Chondrocyte (in vitro differentiated cells): ENCODE data around the gene ARHGAP28. TPM values are rescaled to one million over a fixed set of nuclear protein-coding genes. Genes with fewer than 3 reads are reported as not detected.

Experiments
- DNase-seq: peaks from one replicate; pipeline ENCODE4 v3.0.0; 2021; ENCODE audit warnings: mixed read lengths, low spot score
- H3K27ac Mint-ChIP-seq: one replicate; pipeline ENCODE4 v1.8.0; 2021; ENCODE audit warnings: mild to moderate bottlenecking, moderate library complexity, mixed read lengths; ENCODE audit not compliant: unreplicated experiment
- H3K27me3 Mint-ChIP-seq: 2 replicates; pipeline ENCODE4 v1.8.0; 2021; ENCODE audit warnings: low read depth, mixed read lengths
- H3K36me3 Mint-ChIP-seq: 2 replicates; pipeline ENCODE4 v1.8.0; 2021; ENCODE audit warnings: low read depth, mixed read lengths
- H3K4me1 Mint-ChIP-seq: 2 replicates; pipeline ENCODE4 v1.8.0; 2021; ENCODE audit warnings: low read depth, mild to moderate bottlenecking, mixed read lengths
- H3K4me3 Mint-ChIP-seq: one replicate; pipeline ENCODE4 v1.8.0; 2021; ENCODE audit warnings: mild to moderate bottlenecking, moderate library complexity, mixed read lengths; ENCODE audit not compliant: unreplicated experiment
- H3K9me3 Mint-ChIP-seq: 2 replicates; pipeline ENCODE4 v1.8.0; 2021; ENCODE audit warnings: low read depth, mixed read lengths
- CTCF ChIP-seq: fragments of 200-600 bp; sonication (generic); IDR thresholded peaks from 2 replicates; pipeline ENCODE4 v1.5.0; 2021; ENCODE audit warnings: antibody characterized with exemption, mild to moderate bottlenecking, moderate library complexity
- total RNA-seq: library from RNA; stranded (reverse); gene quantifications from 3 replicates; pipeline ENCODE4 v1.2.1, GENCODE V29; 2021

ARHGAP28 gene
- total RNA-seq, 1 donor from 2014 or later: 18.1 TPM

DNA sequence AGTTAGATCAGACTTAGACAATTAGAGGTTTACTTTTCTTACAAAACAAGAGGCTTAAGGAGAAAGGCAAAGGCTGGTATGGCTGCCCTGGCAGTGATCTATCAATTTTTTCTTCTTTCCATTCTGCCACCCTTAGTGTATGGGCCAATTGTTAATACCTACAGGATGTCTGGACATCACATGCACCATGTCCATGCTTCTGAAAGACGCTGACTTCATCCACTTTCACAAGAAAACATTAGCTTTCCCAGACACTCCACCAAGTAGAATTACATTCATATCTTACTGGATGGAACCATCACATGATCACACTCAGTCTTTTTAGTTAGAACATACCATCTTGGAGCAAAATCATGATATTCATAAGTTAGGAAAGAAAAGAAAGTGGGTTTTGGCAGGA lies 120.9 kb downstream of the ARHGAP28 start:
- Mint-ChIP-seq H3K9me3 (peaks cover 16% of the 10 kb centered on the region), H3K4me1 (no peaks in the 10 kb centered on the region), H3K27me3 (no peaks in the 10 kb centered on the region), H3K27ac (no peak overlapping the region), H3K36me3 (peaks cover 20% of the 10 kb centered on the region), H3K4me3 (no peak overlapping the region)
- TF ChIP-seq CTCF: no peak
- DNase-seq: no peak

GRCh38 chr18:6851480-6851879 lies 122.0 kb downstream of the ARHGAP28 start:
- TF ChIP-seq CTCF: no peak
- peaks cover 16% of the 10 kb centered on the region for H3K36me3 Mint-ChIP-seq
- no peak overlapping the region for H3K27ac Mint-ChIP-seq
- H3K4me3 Mint-ChIP-seq: no peak overlapping the region
- no peaks in the 10 kb centered on the region for H3K4me1 Mint-ChIP-seq
- H3K27me3 Mint-ChIP-seq: no peaks in the 10 kb centered on the region
- no peak for DNase-seq
- H3K9me3 Mint-ChIP-seq: peaks cover 12% of the 10 kb centered on the region

- H3K27me3 Mint-ChIP-seq: no peaks in the 10 kb centered on the region
- no peaks in the 10 kb centered on the region for H3K4me1 Mint-ChIP-seq
- H3K36me3 Mint-ChIP-seq: peaks cover 16% of the 10 kb centered on the region
- no peak overlapping the region for H3K4me3 Mint-ChIP-seq
- TF ChIP-seq CTCF: no peak
- peaks cover 12% of the 10 kb centered on the region for H3K9me3 Mint-ChIP-seq
- H3K27ac Mint-ChIP-seq: no peak overlapping the region
- DNase-seq: no peak
Observed at GRCh38 chr18:6854811-6855210, 125.3 kb downstream of the ARHGAP28 start.

- peaks cover 12% of the 10 kb centered on the region for H3K9me3 Mint-ChIP-seq
- no peak for DNase-seq
- no peaks in the 10 kb centered on the region for H3K27me3 Mint-ChIP-seq
- H3K4me3 Mint-ChIP-seq: no peak overlapping the region
- H3K27ac Mint-ChIP-seq: no peak overlapping the region
- TF ChIP-seq CTCF: no peak
- no peaks in the 10 kb centered on the region for H3K4me1 Mint-ChIP-seq
- H3K36me3 Mint-ChIP-seq: peaks cover 22% of the 10 kb centered on the region
Observed at GRCh38 chr18:6855767-6856166, 126.3 kb downstream of the ARHGAP28 start.

GRCh38 chr18:6857300-6857699 lies 127.8 kb downstream of the ARHGAP28 start:
- Mint-ChIP-seq H3K4me3 (no peak overlapping the region), H3K9me3 (peaks cover 4% of the 10 kb centered on the region), H3K27me3 (no peaks in the 10 kb centered on the region), H3K27ac (no peak overlapping the region), H3K36me3 (peaks cover 16% of the 10 kb centered on the region), H3K4me1 (no peaks in the 10 kb centered on the region)
- DNase-seq: no peak
- no peak for TF ChIP-seq CTCF
